Central memory CD4-positive, alpha-beta T cell (primary cell): ENCODE measurements around the gene CLDN11.

Source experiments
- DNase-seq: peaks from one replicate; pipeline ENCODE4 v3.0.0; 2022
- total RNA-seq, 3 experiments: gene quantifications; one replicate each; lab custom pipeline; 2026; lab: John Stamatoyannopoulos, UW

The CLDN11 gene
- total RNA-seq: 0 to 0.27 (median 0.04) reads per million in 3 experiments

- no peak for DNase-seq
Observed at GRCh38 chr3:170418422-170419398, at the start of gene CLDN11. Gene CLDN11 (plus strand): TSS chr3:170418868. CDS start chr3:170419067, 199 bp downstream.

DNA sequence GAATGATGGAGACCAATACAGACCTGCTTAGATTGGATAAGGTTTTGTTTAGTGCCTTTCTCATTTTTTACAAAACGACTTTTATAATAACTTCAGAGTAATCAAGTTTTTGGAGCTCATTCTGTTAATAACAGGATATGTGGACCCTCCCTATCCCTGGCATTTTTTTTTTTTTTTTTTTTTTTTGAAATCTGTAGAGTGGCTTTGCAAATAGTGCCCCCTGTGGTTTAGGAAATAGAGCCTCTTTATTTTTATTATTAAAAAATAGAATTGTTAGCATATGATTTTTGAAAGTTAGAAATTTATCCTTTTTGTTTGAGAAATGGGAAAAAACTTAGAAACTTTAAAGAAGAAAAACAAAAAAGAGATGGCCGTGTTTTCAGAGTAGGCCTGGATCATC lies 49.7 kb upstream of the CLDN11 start:
- no peak for DNase-seq

DNA sequence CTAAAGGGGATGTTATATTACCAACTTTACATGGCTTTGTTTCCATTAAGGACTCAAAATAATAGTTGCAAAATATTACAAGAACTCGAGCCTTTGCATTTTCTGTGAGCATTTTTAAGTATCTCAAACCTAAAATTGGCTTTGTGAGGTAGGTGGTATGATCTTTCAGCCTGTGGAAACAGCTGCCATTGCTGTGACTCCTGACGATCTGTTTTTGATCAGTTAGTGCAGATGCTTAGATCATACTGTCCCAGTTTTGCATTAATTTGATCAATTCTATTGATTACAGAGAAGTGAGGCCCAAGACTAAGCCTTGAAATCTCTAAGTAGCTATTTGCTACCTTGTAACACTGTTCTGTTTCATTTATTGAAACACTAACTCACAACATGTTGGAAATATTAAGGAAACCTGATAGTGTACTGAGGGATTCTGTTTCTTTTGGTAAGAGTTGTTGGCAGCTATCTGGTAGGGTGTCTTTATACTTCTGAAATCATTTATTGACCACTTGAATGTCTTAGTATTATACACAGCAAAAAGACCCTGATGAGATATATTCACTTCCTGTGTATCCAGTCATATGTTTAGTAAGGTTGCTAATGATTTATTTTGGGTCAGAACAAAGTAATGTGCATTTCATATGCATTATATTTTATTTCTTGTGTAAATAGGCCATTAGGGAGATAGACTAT lies 46.3 kb upstream of the CLDN11 start:
- DNase-seq: no peak

GRCh38 chr3:170383567-170383966 lies 35.1 kb upstream of the CLDN11 start:
- no peak for DNase-seq

DNA sequence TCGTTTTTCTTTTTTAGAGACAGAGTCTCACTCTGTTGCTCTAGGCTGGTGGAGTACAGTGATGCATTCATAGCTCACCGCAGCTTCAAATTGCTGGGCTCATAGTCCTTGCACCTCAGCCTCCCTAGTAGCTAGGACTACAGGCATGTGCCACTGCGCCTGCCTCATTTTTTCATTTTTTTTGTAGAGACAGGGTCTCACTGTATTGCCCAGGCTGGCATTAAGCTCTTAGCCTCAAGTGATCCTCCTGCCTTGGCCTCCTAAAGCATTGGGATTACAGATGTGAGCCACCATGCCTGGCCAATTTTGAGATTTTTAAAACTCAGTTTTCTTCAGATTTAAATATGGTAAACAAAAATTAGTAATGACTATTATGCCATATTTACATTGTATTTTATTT lies 32.2 kb upstream of the CLDN11 start:
- DNase-seq: no peak

GRCh38 chr3:170387950-170388349 lies 30.7 kb upstream of the CLDN11 start:
- no peak for DNase-seq

DNA sequence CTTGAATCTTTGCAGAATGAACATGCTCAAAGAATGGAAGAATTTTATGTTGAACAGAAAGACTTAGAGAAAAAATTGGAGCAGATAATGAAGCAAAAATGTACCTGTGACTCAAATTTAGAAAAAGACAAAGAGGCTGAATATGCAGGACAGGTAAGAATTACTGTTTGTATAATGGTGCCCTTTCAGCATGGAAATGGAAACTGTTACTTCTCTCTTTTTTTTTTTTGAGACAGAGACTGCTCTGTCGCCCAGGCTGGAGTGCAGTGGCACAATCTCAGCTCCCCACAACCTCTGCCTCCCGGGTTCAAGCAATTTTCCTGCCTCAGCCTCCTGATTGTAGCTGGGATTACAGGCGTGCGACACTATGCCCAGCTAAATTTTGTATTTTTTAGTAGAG lies 27.6 kb upstream of the CLDN11 start:
- DNase-seq: no peak

DNA sequence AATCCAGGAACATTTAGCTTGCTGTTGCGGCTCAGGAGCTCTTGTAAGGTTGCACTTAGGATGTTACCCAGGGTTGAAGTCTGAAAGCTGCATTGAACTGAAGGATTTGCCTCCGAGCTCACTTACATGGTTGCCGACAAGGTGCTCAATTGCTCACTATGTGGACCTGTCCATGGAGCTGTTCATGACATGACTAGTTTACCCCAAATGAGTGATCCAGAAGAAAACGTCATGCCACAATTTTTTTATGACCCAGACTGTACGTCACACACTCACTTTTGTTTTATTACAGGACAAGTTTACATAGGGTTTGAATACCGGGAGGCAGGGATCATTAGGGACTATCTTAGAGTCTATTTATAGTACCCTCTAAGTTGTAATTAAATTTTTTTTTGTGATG lies 21.0 kb upstream of the CLDN11 start:
- no peak for DNase-seq

- DNase-seq: no peak
Observed at GRCh38 chr3:170405101-170405500, 13.6 kb upstream of the CLDN11 start.

DNA sequence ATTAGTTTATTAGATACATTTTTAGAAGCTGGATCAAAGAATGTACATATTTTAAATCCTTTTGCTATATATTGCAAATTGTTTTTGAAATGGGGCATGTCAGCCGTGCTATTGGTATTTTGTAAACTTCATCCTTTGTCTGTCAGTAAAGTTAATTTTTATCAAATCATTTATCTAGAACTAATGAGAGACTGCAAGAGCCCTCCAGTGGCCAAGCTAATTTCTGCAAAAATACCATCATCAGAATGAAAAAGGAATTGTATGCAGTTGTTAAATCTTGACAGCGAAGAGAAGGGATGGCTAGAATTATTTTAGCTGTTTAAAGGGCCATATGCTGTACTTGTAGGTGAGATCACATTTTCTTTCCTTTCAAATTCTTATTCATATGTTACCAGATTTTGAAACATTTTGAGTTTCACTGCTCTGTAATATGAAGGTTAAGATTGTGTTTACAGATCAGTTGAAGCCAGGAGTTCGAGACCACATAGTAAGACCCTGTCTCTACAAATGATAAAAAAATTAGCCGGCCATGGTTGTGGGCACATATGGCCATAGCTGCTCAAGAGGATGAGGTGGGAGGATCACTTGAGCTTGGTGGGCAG lies 8.1 kb upstream of the CLDN11 start:
- no peak for DNase-seq

DNA sequence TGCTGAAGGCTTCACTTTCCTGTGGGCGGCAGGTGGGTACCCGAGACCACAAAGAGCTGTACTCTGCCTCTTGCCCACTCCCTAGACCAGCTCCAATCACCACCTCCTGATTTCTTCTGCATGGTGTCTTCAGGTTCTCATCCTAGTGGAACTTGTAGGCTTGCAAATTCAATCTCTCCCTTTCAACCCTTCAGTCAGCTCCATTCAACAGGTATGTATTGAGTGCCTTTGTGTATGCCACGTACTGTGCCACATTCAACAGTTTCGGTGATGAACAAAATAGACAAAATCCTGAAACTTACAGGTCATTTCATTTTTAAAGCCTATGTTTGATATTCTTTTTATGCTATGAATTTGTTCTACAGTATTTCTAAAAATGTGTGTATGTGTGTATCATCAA lies 5.4 kb upstream of the CLDN11 start:
- no peak for DNase-seq

DNA sequence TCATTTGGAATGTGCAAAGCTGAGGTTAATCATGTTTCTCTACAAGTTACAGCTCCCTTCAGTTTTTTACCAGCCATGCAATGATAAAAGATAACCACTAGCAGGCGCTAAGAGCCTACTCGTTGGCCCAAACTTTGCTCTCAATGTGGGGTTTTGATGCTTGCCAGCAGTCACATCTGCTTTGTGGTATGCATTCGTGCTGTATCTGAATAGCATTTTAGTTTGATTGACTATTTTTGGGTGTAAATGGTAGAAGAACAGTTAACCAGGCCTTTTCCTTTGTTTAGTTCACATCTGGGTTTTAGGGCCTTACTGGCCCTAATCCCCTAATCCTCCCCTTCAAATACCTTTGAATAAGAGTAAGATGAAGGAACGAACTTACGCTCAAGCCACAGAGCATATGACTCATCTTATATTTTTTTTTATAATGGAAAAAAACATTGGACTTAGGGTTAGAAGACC lies 4.4 kb upstream of the CLDN11 start:
- peak; percentile 23 for DNase-seq

- DNase-seq: no peak
Observed at GRCh38 chr3:170417090-170417489, 1.6 kb upstream of the CLDN11 start.

GRCh38 chr3:170419557-170420087 lies 954 bp downstream of the CLDN11 start:
- no peak for DNase-seq

DNA sequence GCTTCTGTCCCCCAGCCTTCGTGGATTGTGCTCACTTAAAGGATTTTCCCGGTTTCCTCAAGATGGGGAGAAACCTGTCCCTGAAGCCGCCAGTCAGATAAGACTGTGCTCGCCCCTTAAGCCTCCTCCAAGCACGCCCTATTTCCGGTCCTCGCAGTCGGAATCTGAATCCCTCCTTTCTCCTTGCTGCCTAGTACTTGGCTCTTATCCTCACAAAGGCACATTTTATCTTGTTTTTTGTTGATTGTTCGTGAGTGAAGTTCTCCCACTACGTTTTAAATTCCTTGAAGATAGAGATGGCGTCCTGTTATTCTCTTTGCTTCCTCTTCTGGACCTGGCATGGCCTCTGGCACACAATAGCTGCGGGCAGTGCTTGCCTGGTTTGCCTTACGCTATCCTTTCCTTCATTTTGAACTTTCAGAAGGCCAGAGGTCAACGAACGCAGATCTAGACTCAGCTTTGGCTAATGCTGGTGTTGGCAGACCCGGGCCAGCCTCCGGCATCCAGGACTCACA lies 1.7 kb downstream of the CLDN11 start:
- no peak for DNase-seq

GRCh38 chr3:170421111-170421641 lies 2.5 kb downstream of the CLDN11 start:
- no peak for DNase-seq

- no peak for DNase-seq
Observed at GRCh38 chr3:170421758-170422157, 3.1 kb downstream of the CLDN11 start.

- no peak for DNase-seq
Observed at GRCh38 chr3:170423001-170423615, 4.4 kb downstream of the CLDN11 start.

DNA sequence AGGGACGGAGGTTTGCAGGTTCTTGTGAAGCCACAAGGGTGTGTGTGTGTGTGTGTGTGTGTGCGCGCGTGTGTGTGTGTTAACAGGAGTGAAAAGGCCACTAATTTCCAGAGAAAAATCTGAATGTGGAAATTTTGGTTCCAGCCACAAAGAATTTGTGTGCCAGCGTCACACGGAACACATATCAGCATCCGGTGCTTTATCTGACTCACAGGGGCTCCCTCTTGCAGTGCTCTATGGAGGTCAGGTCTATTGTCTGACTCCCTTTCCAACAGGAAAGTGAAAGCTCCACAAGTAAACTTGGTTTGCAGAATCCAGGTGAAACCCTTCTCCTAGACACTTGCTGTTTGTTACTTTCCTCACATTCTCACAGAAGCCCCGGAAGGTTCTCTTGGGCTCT lies 6.2 kb downstream of the CLDN11 start:
- no peak for DNase-seq

GRCh38 chr3:170425491-170426239 lies 7.0 kb downstream of the CLDN11 start:
- DNase-seq: no peak

GRCh38 chr3:170426240-170426797 lies 7.7 kb downstream of the CLDN11 start:
- no peak for DNase-seq
